ENCODE data around the gene UBE2J1.

DNA sequence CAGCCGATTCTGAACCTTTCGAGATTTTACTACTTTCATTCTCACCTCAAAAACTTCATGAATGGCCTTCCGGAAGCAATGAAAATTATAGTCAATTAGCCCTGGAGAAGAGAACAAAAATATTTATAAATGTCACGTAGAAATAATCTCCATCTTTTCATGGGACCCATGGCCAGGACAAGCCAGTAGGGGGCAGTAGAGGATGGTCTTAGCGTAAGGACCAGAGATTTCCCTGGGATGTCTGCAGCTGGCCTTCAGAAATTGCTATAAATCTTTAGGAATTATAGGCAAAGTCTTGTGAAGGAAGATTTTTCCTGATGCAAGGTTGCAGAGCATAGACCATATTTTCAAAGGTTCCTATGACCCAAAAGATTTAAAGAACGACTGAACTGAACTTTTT, 15.6 kb upstream of the UBE2J1 start:
- TF ChIP-seq MTA1 (IDR thresholded peaks at IDR 0.05; ENCODE audit: borderline replicate concordance) (no peak), POLR2A (conservative IDR thresholded peaks at IDR 0.05) (no peak), BRD4 (IDR thresholded peaks at IDR 0.05) (no peak), FOS (IDR thresholded peaks at IDR 0.05; ENCODE audit: extremely low read depth, insufficient read length) (no peak), EZH2 (IDR thresholded peaks at IDR 0.05; ENCODE audit: borderline replicate concordance, low read depth, low read length) (no peak), NR2C1 (IDR thresholded peaks at IDR 0.05) (no peak), NR2C1 (tag; IDR thresholded peaks at IDR 0.05) (no peak)
- TF ChIP-seq, protein P1, sequence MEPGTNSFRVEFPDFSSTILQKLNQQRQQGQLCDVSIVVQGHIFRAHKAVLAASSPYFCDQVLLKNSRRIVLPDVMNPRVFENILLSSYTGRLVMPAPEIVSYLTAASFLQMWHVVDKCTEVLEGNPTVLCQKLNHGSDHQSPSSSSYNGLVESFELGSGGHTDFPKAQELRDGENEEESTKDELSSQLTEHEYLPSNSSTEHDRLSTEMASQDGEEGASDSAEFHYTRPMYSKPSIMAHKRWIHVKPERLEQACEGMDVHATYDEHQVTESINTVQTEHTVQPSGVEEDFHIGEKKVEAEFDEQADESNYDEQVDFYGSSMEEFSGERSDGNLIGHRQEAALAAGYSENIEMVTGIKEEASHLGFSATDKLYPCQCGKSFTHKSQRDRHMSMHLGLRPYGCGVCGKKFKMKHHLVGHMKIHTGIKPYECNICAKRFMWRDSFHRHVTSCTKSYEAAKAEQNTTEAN (CRISPR knock-in tag; IDR thresholded peaks at IDR 0.05), result no peak
- TF ChIP-seq, protein P2, sequence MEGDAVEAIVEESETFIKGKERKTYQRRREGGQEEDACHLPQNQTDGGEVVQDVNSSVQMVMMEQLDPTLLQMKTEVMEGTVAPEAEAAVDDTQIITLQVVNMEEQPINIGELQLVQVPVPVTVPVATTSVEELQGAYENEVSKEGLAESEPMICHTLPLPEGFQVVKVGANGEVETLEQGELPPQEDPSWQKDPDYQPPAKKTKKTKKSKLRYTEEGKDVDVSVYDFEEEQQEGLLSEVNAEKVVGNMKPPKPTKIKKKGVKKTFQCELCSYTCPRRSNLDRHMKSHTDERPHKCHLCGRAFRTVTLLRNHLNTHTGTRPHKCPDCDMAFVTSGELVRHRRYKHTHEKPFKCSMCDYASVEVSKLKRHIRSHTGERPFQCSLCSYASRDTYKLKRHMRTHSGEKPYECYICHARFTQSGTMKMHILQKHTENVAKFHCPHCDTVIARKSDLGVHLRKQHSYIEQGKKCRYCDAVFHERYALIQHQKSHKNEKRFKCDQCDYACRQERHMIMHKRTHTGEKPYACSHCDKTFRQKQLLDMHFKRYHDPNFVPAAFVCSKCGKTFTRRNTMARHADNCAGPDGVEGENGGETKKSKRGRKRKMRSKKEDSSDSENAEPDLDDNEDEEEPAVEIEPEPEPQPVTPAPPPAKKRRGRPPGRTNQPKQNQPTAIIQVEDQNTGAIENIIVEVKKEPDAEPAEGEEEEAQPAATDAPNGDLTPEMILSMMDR (IDR thresholded peaks at IDR 0.05 in 2 of 3, conservative IDR thresholded peaks at IDR 0.05 in 1 of 3; ENCODE audit: insufficient read depth in 2 of 3, low read depth in 1 of 3, low read length in 3 of 3), result peak; percentile 72 to 83 (median 80)
- TF ChIP-seq, protein P3, sequence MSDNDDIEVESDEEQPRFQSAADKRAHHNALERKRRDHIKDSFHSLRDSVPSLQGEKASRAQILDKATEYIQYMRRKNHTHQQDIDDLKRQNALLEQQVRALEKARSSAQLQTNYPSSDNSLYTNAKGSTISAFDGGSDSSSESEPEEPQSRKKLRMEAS (CRISPR knock-in tag; IDR thresholded peaks at IDR 0.05), result no peak
